ENCODE results near the gene CSNK1E. TPM values are rescaled to one million over a fixed set of nuclear protein-coding genes. Genes with fewer than 3 reads are reported as not detected.

Gene CSNK1E
- total and polyA plus RNA-seq, 2 of the 8 experiments (the other 6 are each of a cell fraction or from before 2014, with no cell fraction given) = 247 to 263 TPM

- peaks cover 21 to 40% of the 10 kb centered on the region in 2 experiments for H3K79me2 ChIP-seq (ENCODE audit: control insufficient read depth in 1 of 2, insufficient read depth in 2 of 2, low read length in 2 of 2)
These were observed 44.7 kb downstream of the CSNK1E start, which contains the start of gene TMEM184B for GRCh38 chr22:38272373-38273134. Gene TMEM184B (minus strand): TSS chr22:38273010. CDS start chr22:38247961, 25,049 bp downstream.

More at GRCh38 chr22:38272373-38273134, 44.7 kb downstream of the CSNK1E start, which contains the start of gene TMEM184B:
- 0 out of 2 replicates have a peak within 1 kb of the TSS, but pooled peaks have one; percentile 14 for H3K27ac ChIP-seq (ENCODE audit: low read depth, low read length)
- H3K4ac ChIP-seq (replicated peaks; ENCODE audit: insufficient read length, low read depth, low read length) = peak within 1 kb of the TSS; percentile 27
- H3K4me2 ChIP-seq (ENCODE audit: insufficient read depth in 1 of 2, low read depth in 2 of 2, low read length in 2 of 2) = peak within 1 kb of the TSS; percentile 97
- no peak within 1 kb of the TSS for H3K14ac ChIP-seq (ENCODE audit: insufficient read length)
- H3K56ac ChIP-seq (replicated peaks; ENCODE audit: insufficient read length, low read depth, low read length) = peak within 1 kb of the TSS; percentile 28
- H4K5ac ChIP-seq (ENCODE audit: insufficient read length, low read depth, low read length) = peak within 1 kb of the TSS; percentile 70
- 0 out of 8 replicates have a peak, but pooled peaks cover 0 to 3% (median 0%) of the 10 kb centered on the region in 4 experiments for H3K36me3 ChIP-seq (ENCODE audit: control insufficient read depth in 2 of 4, insufficient read depth in 4 of 4, low read length in 3 of 4)
- H3K9me3 ChIP-seq (ENCODE audit: insufficient read depth in 2 of 2, low read depth in 1 of 2, low read length in 1 of 2) = no peaks in the 10 kb centered on the region
- FAIRE-seq = no peak
- H4K20me1 ChIP-seq (replicated peaks in 1 of 2; ENCODE audit: control insufficient read depth in 1 of 2, insufficient read depth in 2 of 2, low read length in 2 of 2) = peaks cover 18 to 29% of the 10 kb centered on the region in 2 experiments
- H2BK5ac ChIP-seq (ENCODE audit: low read depth, low read length) = peak within 1 kb of the TSS; percentile 52; the same call in 1 of the 2 replicates
- H2BK12ac ChIP-seq (ENCODE audit: low read depth, low read length) = peak within 1 kb of the TSS; percentile 39; the same call in 1 of the 2 replicates
- POLR2A ChIA-PET (ENCODE audit: partially characterized antibody) = interaction anchor here (1.0 to 7.8 kb wide), 4 partner anchors 10 to 77 kb away, joined by 3 to 81 read pairs (median 6); no protein-coding TSS in a partner anchor
- H2AK5ac ChIP-seq (ENCODE audit: low read depth, low read length) = no peak within 1 kb of the TSS; the same call in 1 of the 2 replicates
- H2BK15ac ChIP-seq (ENCODE audit: low read length) = peak within 1 kb of the TSS; percentile 46; the same call in 1 of the 2 replicates
- no peak within 1 kb of the TSS for H2BK120ac ChIP-seq (replicated peaks; ENCODE audit: low read depth, low read length)
- 1% methylated on average over 27 of the region's 97 CpGs; no CpG with 5 or more reads in 1 of the 2 experiments for WGBS, 2 experiments (ENCODE audit: extremely low coverage in 1 of 2, insufficient coverage in 1 of 2, insufficient read length in 1 of 2, insufficient replicate concordance in 2 of 2, low coverage in 1 of 2, low lambda C conversion rate in 2 of 2, missing lambda C conversion rate in 1 of 2)
- H2BK20ac ChIP-seq (ENCODE audit: low read length) = no peak within 1 kb of the TSS
- H3K9ac ChIP-seq (replicated peaks in 1 of 4; ENCODE audit: extremely low read depth in 1 of 4, low read depth in 3 of 4, low read length in 3 of 4) = peak within 1 kb of the TSS; percentile 60 to 78 (median 66); a peak in 6 of 7 replicates
- peak within 1 kb of the TSS; percentile 85 for H3K18ac ChIP-seq (ENCODE audit: extremely low read depth, low read length)
- peak within 1 kb of the TSS; percentile 66; the same call in 1 of the 2 replicates for H4K8ac ChIP-seq (ENCODE audit: extremely low read depth, insufficient read depth, low read length)
- TF ChIP-seq BACH1 (IDR thresholded peaks at IDR 0.05; ENCODE audit: low read length) (peak; percentile 39; the same call in 1 of the 2 replicates), EP300 (IDR thresholded peaks at IDR 0.05; ENCODE audit: borderline replicate concordance in 1 of 2, low read depth in 2 of 2, low read length in 2 of 2) (peak in 1 of 2 experiments; percentile 17; a peak in 1 of 3 replicates), PHF8 (conservative IDR thresholded peaks at IDR 0.05; ENCODE audit: low read depth, low read length) (peak; percentile 80), KDM1A (IDR thresholded peaks at IDR 0.05; ENCODE audit: borderline replicate concordance, low read length) (no peak), SIN3A (conservative IDR thresholded peaks at IDR 0.05 in 1 of 2, IDR thresholded peaks at IDR 0.05 in 1 of 2; ENCODE audit: low read depth in 1 of 2, low read length in 2 of 2) (0 out of 4 replicates have a peak, but pooled peaks of 1 of the 2 experiments have one; percentile 18), NRF1 (IDR thresholded peaks at IDR 0.05; ENCODE audit: low read depth, low read length) (peak; percentile 70), POLR2A (IDR thresholded peaks at IDR 0.05; ENCODE audit: control extremely low read depth in 1 of 2, low read depth in 2 of 2, low read length in 2 of 2) (peak in 1 of 2 experiments; percentile 27; a peak in 1 of 3 replicates), KDM4A (IDR thresholded peaks at IDR 0.05; ENCODE audit: low read depth, low read length, severe bottlenecking) (peak; percentile 85), TBP (IDR thresholded peaks at IDR 0.05; ENCODE audit: low read depth, low read length) (no peak)
- H2AFZ ChIP-seq (ENCODE audit: low read length) = peak within 1 kb of the TSS; percentile 100
- DNase-seq (ENCODE audit: low read depth in 1 of 2, low spot score in 2 of 2) = peak in 1 of 2 experiments; percentile 88
- CTCF ChIA-PET (ENCODE audit: partially characterized antibody) = interaction anchor here (1.1 to 4.5 kb wide), 4 partner anchors 11 to 172 kb away, joined by 3 to 33 read pairs (median 5); no protein-coding TSS in a partner anchor
- peak within 1 kb of the TSS; percentile 72 for H3K23ac ChIP-seq (ENCODE audit: insufficient read length)
- H3K4me3 ChIP-seq (ENCODE audit: extremely low read depth in 1 of 4, insufficient read depth in 2 of 4, low read depth in 3 of 4, low read length in 4 of 4) = peak within 1 kb of the TSS; percentile 84 to 97 (median 90)
- peaks cover 24% of the 10 kb centered on the region for H3K79me1 ChIP-seq (ENCODE audit: low read depth, low read length)
- H3K27me3 ChIP-seq (replicated peaks in 1 of 4; ENCODE audit: control insufficient read depth in 3 of 4, extremely low read depth in 1 of 4, insufficient read depth in 3 of 4, low read length in 3 of 4) = no peaks in the 10 kb centered on the region
- peaks cover 10 to 21% (median 15%) of the 10 kb centered on the region in 4 experiments for H3K4me1 ChIP-seq (replicated peaks in 1 of 4; ENCODE audit: control insufficient read depth in 3 of 4, insufficient read depth in 4 of 4, low read length in 3 of 4)
- peak within 1 kb of the TSS; percentile 50 for H4K91ac ChIP-seq (replicated peaks; ENCODE audit: insufficient read length, low read length)
- peaks cover 10% of the 10 kb centered on the region for H3K23me2 ChIP-seq (ENCODE audit: low read depth, low read length)

All from H1 (cell line).